ENCODE measurements around the gene TTC13. TPM values are rescaled to one million over a fixed set of nuclear protein-coding genes. Genes with fewer than 3 reads are reported as not detected.
"Not testable (repeated sequence)": the region's sequence is repeated elsewhere in the genome, so short reads cannot be mapped to it uniquely, and the experiment has no call there.

Gene TTC13, protein sequence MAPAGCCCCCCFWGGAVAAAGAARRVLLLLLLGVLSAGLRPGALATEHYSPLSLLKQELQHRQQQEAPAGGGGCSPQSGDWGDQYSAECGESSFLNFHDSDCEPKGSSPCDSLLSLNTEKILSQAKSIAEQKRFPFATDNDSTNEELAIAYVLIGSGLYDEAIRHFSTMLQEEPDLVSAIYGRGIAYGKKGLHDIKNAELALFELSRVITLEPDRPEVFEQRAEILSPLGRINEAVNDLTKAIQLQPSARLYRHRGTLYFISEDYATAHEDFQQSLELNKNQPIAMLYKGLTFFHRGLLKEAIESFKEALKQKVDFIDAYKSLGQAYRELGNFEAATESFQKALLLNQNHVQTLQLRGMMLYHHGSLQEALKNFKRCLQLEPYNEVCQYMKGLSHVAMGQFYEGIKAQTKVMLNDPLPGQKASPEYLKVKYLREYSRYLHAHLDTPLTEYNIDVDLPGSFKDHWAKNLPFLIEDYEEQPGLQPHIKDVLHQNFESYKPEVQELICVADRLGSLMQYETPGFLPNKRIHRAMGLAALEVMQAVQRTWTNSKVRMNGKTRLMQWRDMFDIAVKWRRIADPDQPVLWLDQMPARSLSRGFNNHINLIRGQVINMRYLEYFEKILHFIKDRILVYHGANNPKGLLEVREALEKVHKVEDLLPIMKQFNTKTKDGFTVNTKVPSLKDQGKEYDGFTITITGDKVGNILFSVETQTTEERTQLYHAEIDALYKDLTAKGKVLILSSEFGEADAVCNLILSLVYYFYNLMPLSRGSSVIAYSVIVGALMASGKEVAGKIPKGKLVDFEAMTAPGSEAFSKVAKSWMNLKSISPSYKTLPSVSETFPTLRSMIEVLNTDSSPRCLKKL
- total RNA-seq (18.7 TPM), polyA plus RNA-seq (32.9 TPM)
- long read RNA-seq, donor 1 = 0 reads
- long read RNA-seq, donor 2, partial matches to known transcripts = 0 of 1 reads
- long read RNA-seq, donor 2, other reads (novel, unspliced or antisense) = 0 of 1 reads
- long read RNA-seq, donor 3 = 0 reads
- long read RNA-seq, donor 4 = 0 reads
- long read RNA-seq, donor 5 = 0 reads
- long read RNA-seq, donor 6, partial matches to known transcripts = 0 of 1 reads
- long read RNA-seq, donor 6, other reads (novel, unspliced or antisense) = 0 of 1 reads
- long read RNA-seq, donor 7 = 0 reads
- long read RNA-seq, donor 8 = 0 reads
- long read RNA-seq, donor 9 = 0 reads
- long read RNA-seq, donor 10, partial matches to known transcripts = 6 of 24 reads
- long read RNA-seq, donor 10, other reads (novel, unspliced or antisense) = 18 of 24 reads

DNA sequence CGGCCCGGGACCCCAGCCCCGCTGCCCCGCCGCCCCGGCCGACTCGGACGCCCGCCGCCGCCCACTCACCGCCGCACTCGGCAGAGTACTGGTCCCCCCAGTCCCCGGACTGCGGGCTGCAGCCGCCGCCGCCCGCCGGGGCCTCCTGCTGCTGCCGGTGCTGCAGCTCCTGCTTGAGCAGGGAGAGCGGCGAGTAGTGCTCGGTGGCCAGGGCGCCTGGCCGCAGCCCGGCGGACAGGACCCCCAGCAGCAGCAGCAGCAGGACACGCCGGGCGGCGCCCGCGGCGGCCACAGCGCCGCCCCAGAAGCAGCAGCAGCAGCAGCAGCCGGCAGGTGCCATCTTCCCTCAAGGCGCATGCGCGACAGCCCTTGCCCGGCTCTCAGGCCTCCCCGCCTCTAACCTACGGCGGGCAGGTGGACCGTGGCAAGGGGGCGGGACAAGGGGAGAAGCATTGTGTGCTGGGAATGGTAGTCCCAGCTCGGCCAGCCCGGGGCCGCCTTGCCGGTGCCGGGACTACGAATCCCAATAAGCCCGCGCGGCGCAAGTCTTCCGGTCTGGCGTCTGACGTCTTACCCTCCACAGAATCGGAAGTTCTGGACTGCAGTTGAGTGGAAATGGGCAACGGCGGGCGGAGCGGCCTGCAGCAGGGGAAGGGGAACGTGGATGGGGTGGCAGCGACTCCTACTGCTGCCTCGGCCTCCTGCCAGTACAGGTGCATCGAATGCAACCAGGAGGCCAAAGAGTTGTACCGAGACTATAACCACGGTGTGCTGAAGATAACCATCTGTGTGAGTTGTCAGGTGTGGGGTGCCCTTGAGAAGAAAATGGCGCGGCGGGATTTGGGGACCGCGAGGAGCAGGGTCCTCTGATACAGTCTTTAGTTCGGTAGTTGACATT lies at the start of gene TTC13, which contains the start of gene ARV1:
TSS of gene TTC13 (minus strand) at position 371 of the 898 bp plus-strand sequence. CDS start at position 340, 31 bp downstream.
TSS of gene ARV1 (plus strand) at position 604 of the 898 bp plus-strand sequence. CDS start at position 616, 12 bp downstream.
- Histone ChIP-seq H3K4me3 (ENCODE audit: low read length in 2 of 2) (peak within 1 kb of the TSS; percentile 88 to 94), H3K36me3 (ENCODE audit: control insufficient read depth in 2 of 2, insufficient read depth in 2 of 2, low read length in 1 of 2) (peaks cover 9 to 27% of the 10 kb centered on the region in 2 donors), H3K27ac (ENCODE audit: low read depth in 1 of 2, low read length in 1 of 2) (peak within 1 kb of the TSS; percentile 82), H3K9me3 (ENCODE audit: control insufficient read depth in 2 of 2, insufficient read depth in 1 of 2, low read length in 1 of 2) (no peaks in the 10 kb centered on the region), H3K27me3 (ENCODE audit: control insufficient read depth in 2 of 2, insufficient read depth in 1 of 2, low read length in 1 of 2) (no peaks in the 10 kb centered on the region), H3K4me1 (ENCODE audit: control insufficient read depth in 2 of 2, insufficient read depth in 2 of 2, low read length in 2 of 2) (peaks cover 26 to 36% of the 10 kb centered on the region in 2 donors)
- DNase-seq (ENCODE audit: low read depth in 6 of 9, low spot score in 9 of 9) = peak; percentile 83 to 98 (median 94)
- under 1% methylated on average over 79 of the region's 79 CpGs for WGBS

GRCh38 chr1:231027971-231028370 lies 49.3 kb upstream of the TTC13 start:
- Histone ChIP-seq H3K4me3 (ENCODE audit: low read length in 2 of 2) (no peak overlapping the region), H3K27me3 (ENCODE audit: control insufficient read depth in 2 of 2, insufficient read depth in 1 of 2, low read length in 1 of 2) (peaks cover 0 to 5% of the 10 kb centered on the region in 2 donors), H3K9me3 (ENCODE audit: control insufficient read depth in 2 of 2, insufficient read depth in 1 of 2, low read length in 1 of 2) (no peaks in the 10 kb centered on the region), H3K27ac (ENCODE audit: low read depth in 1 of 2, low read length in 1 of 2) (no peak overlapping the region), H3K36me3 (ENCODE audit: control insufficient read depth in 2 of 2, insufficient read depth in 2 of 2, low read length in 1 of 2) (no peaks in the 10 kb centered on the region), H3K4me1 (ENCODE audit: control insufficient read depth in 2 of 2, insufficient read depth in 2 of 2, low read length in 2 of 2) (peaks cover 0 to 3% of the 10 kb centered on the region in 2 donors)
- 97% methylated on average over 10 of the region's 10 CpGs for WGBS
- DNase-seq (ENCODE audit: low read depth in 6 of 9, low spot score in 9 of 9) = no peak

DNA sequence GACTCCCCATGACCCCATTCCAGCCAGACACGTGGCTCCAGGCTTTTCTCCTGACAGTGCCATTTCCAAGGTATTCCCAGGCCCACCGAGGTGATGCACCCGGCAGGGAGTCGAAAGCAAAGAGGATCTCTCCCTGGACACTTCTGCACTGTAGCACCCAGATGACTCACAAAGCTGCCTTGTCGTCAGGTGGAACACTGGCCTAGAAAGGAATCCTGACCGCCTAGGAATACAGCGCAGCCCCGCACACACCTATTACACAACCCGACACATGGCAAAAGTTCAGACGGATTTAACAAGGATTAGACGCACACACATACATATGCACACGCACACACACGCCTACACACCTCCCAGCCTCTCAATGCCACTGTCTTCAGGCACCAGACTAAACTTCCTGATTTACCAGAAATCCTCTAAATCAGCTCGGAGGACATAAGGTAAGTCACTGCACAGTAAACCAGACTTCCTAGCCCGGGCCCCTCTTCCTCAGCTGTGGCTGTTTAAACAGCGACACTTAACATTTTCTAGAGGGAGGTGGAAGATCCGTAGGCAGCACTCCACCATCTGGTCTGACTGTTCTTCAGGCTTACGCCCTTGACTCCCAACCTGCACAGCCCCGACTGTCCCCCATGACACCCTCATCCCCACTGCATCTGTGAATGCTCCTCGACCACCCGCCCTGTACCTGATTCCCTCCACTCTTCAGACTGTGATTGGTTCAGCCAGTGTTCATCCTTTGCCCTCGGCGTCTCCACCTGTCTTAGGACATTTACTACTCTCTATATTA lies 48.7 kb upstream of the TTC13 start:
- no peak overlapping the region for H3K4me3 ChIP-seq (ENCODE audit: low read length in 2 of 2)
- H3K36me3 ChIP-seq (ENCODE audit: control insufficient read depth in 2 of 2, insufficient read depth in 2 of 2, low read length in 1 of 2) = no peaks in the 10 kb centered on the region
- H3K27ac ChIP-seq (ENCODE audit: low read depth in 1 of 2, low read length in 1 of 2) = no peak overlapping the region
- DNase-seq (ENCODE audit: low read depth in 6 of 9, low spot score in 9 of 9) = no peak
- peaks cover 0 to 3% of the 10 kb centered on the region in 2 donors for H3K4me1 ChIP-seq (ENCODE audit: control insufficient read depth in 2 of 2, insufficient read depth in 2 of 2, low read length in 2 of 2)
- H3K9me3 ChIP-seq (ENCODE audit: control insufficient read depth in 2 of 2, insufficient read depth in 1 of 2, low read length in 1 of 2) = no peaks in the 10 kb centered on the region
- H3K27me3 ChIP-seq (ENCODE audit: control insufficient read depth in 2 of 2, insufficient read depth in 1 of 2, low read length in 1 of 2) = peaks cover 0 to 3% of the 10 kb centered on the region in 2 donors
- WGBS = 86% methylated on average over 23 of the region's 23 CpGs

GRCh38 chr1:231026576-231026975 lies 47.9 kb upstream of the TTC13 start:
- Histone ChIP-seq H3K9me3 (ENCODE audit: control insufficient read depth in 2 of 2, insufficient read depth in 1 of 2, low read length in 1 of 2) (no peaks in the 10 kb centered on the region), H3K36me3 (ENCODE audit: control insufficient read depth in 2 of 2, insufficient read depth in 2 of 2, low read length in 1 of 2) (no peaks in the 10 kb centered on the region), H3K27ac (ENCODE audit: low read depth in 1 of 2, low read length in 1 of 2) (no peak overlapping the region), H3K4me1 (ENCODE audit: control insufficient read depth in 2 of 2, insufficient read depth in 2 of 2, low read length in 2 of 2) (peaks cover 0 to 3% of the 10 kb centered on the region in 2 donors), H3K27me3 (ENCODE audit: control insufficient read depth in 2 of 2, insufficient read depth in 1 of 2, low read length in 1 of 2) (peaks cover 0 to 3% of the 10 kb centered on the region in 2 donors), H3K4me3 (ENCODE audit: low read length in 2 of 2) (no peak overlapping the region)
- WGBS = 95% methylated on average over 6 of the region's 6 CpGs
- DNase-seq (ENCODE audit: low read depth in 6 of 9, low spot score in 9 of 9) = no peak

GRCh38 chr1:231023150-231023549 lies 44.5 kb upstream of the TTC13 start:
- Histone ChIP-seq H3K4me3 (ENCODE audit: low read length in 2 of 2) (no peak overlapping the region), H3K27me3 (ENCODE audit: control insufficient read depth in 2 of 2, insufficient read depth in 1 of 2, low read length in 1 of 2) (no peaks in the 10 kb centered on the region), H3K27ac (ENCODE audit: low read depth in 1 of 2, low read length in 1 of 2) (no peak overlapping the region), H3K4me1 (ENCODE audit: control insufficient read depth in 2 of 2, insufficient read depth in 2 of 2, low read length in 2 of 2) (peaks cover 0 to 10% of the 10 kb centered on the region in 2 donors), H3K36me3 (ENCODE audit: control insufficient read depth in 2 of 2, insufficient read depth in 2 of 2, low read length in 1 of 2) (no peaks in the 10 kb centered on the region), H3K9me3 (ENCODE audit: control insufficient read depth in 2 of 2, insufficient read depth in 1 of 2, low read length in 1 of 2) (no peaks in the 10 kb centered on the region)
- WGBS = 97% methylated on average over 9 of the region's 9 CpGs
- DNase-seq (ENCODE audit: low read depth in 6 of 9, low spot score in 9 of 9) = no peak

DNA sequence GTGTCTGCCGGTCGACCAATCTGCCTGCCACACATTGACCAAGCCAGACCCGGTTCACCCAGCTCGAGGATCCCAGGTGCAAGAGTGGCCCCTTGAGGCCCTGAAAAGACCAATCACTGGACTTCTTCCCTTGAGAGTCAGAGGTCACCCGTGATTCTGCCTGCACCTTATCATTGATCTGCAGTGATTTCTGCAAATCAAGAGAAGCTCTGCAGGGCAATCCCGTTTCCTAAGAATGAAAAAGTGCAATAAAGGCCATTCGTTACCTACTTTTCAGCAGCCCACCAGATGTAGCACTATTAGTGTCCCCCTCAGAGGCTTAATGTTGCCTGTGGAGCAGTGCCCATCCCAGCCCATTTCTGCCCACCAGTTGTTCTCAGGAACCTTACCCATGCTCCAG lies 43.9 kb upstream of the TTC13 start:
- not testable (repeated sequence) for H3K27me3 ChIP-seq (ENCODE audit: control insufficient read depth in 2 of 2, insufficient read depth in 1 of 2, low read length in 1 of 2); H3K36me3 ChIP-seq (ENCODE audit: control insufficient read depth in 2 of 2, insufficient read depth in 2 of 2, low read length in 1 of 2); H3K4me3 ChIP-seq (ENCODE audit: low read length in 2 of 2); DNase-seq (ENCODE audit: low read depth in 6 of 9, low spot score in 9 of 9); H3K27ac ChIP-seq (ENCODE audit: low read depth in 1 of 2, low read length in 1 of 2); H3K9me3 ChIP-seq (ENCODE audit: control insufficient read depth in 2 of 2, insufficient read depth in 1 of 2, low read length in 1 of 2)
- 98% methylated on average over 7 of the region's 7 CpGs for WGBS
- peaks cover 0 to 10% of the 10 kb centered on the region in 2 donors for H3K4me1 ChIP-seq (ENCODE audit: control insufficient read depth in 2 of 2, insufficient read depth in 2 of 2, low read length in 2 of 2)

DNA sequence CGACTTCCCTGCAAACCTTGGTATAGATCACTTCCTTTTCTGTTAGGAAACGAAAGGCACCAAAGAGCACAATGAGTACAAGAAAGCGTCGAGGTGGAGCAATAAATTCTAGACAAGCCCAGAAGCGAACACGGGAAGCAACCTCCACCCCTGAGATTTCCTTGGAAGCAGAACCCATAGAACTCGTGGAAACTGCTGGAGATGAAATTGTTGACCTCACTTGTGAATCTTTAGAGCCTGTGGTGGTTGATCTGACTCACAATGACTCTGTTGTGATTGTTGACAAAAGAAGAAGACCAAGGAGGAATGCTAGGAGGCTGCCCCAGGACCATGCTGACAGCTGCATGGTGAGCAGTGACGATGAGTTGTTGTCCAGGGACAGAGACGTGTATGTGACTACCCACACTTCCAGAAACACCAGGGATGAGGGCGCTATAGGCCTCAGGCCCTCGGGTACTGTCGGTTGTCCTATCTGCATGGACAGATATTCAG lies 42.9 kb upstream of the TTC13 start:
- DNase-seq (ENCODE audit: low read depth in 6 of 9, low spot score in 9 of 9) = no peak
- 94% methylated on average over 12 of the region's 12 CpGs for WGBS
- Histone ChIP-seq H3K9me3 (ENCODE audit: control insufficient read depth in 2 of 2, insufficient read depth in 1 of 2, low read length in 1 of 2) (no peaks in the 10 kb centered on the region), H3K27ac (ENCODE audit: low read depth in 1 of 2, low read length in 1 of 2) (no peak overlapping the region), H3K27me3 (ENCODE audit: control insufficient read depth in 2 of 2, insufficient read depth in 1 of 2, low read length in 1 of 2) (no peaks in the 10 kb centered on the region), H3K4me3 (ENCODE audit: low read length in 2 of 2) (no peak overlapping the region), H3K36me3 (ENCODE audit: control insufficient read depth in 2 of 2, insufficient read depth in 2 of 2, low read length in 1 of 2) (no peaks in the 10 kb centered on the region), H3K4me1 (ENCODE audit: control insufficient read depth in 2 of 2, insufficient read depth in 2 of 2, low read length in 2 of 2) (peaks cover 0 to 10% of the 10 kb centered on the region in 2 donors)

Measured in thymus (tissue), 14 donors.